CD4-positive, CD25-positive, alpha-beta regulatory T cell (primary cell): Measurements from ENCODE around the gene SDHD. TPM values are rescaled to one million over a fixed set of nuclear protein-coding genes. Genes with fewer than 3 reads are reported as not detected.

Experiments used
- ATAC-seq, 2 donors: fragments of 150-1000 bp; cut with Tn5 transposase; one replicate each; pipeline ENCODE4 v1.10.0; 2021; ENCODE audit warnings: low read depth in 2 of 2, moderate number of reproducible peaks in 2 of 2, moderate library complexity in 1 of 2
- DNase-seq, 3 donors: peaks; one replicate each; pipeline versions ENCODE4 v3.0.0 to v3.0.0-alpha.2; 2012 to 2022; ENCODE audit warnings: mixed read lengths in 1 of 3
- H3K27ac ChIP-seq: one replicate; pipeline ENCODE4 v1.7.0; 2013; ENCODE audit warnings: mild to moderate bottlenecking, low read length; ENCODE audit not compliant: insufficient read depth, poor library complexity, severe bottlenecking
- H3K27me3 ChIP-seq: one replicate; pipeline ENCODE4 v1.7.0; 2013; ENCODE audit warnings: low read length; ENCODE audit not compliant: control insufficient read depth, insufficient read depth
- H3K36me3 ChIP-seq: one replicate; pipeline ENCODE4 v1.7.0; 2013; ENCODE audit warnings: mild to moderate bottlenecking, low read length, moderate library complexity; ENCODE audit not compliant: control insufficient read depth, insufficient read depth
- H3K4me1 ChIP-seq: 2 replicates; pipeline ENCODE4 v1.7.0; 2013; ENCODE audit warnings: mild to moderate bottlenecking, low read length; ENCODE audit not compliant: insufficient read depth, control insufficient read depth, poor library complexity, severe bottlenecking
- H3K4me3 ChIP-seq: one replicate; pipeline ENCODE4 v1.7.0; 2013; ENCODE audit warnings: low read depth, mild to moderate bottlenecking, low read length, moderate library complexity
- H3K9me3 ChIP-seq, 2 experiments: 1 replicate in 1 of 2; 2 replicates in 1 of 2; pipeline ENCODE4 v1.7.0; 2013; ENCODE audit warnings: low read length in 2 of 2, mild to moderate bottlenecking in 1 of 2, moderate library complexity in 1 of 2; ENCODE audit not compliant: control insufficient read depth in 2 of 2
- H3K27ac Mint-ChIP-seq, 3 donors: one replicate each; pipeline ENCODE4 v1.8.0; 2020 to 2022; ENCODE audit warnings: mild to moderate bottlenecking in 3 of 3, mixed read lengths in 3 of 3, moderate library complexity in 2 of 3
- H3K27me3 Mint-ChIP-seq: one replicate; pipeline ENCODE4 v1.8.0; 2022; ENCODE audit warnings: mild to moderate bottlenecking, mixed read lengths
- H3K36me3 Mint-ChIP-seq: one replicate; pipeline ENCODE4 v1.8.0; 2020; ENCODE audit warnings: mixed read lengths
- H3K4me1 Mint-ChIP-seq, 4 donors: one replicate each; pipeline ENCODE4 v1.8.0; 2020 to 2022; ENCODE audit warnings: mixed read lengths in 4 of 4, mild to moderate bottlenecking in 1 of 4
- H3K4me3 Mint-ChIP-seq, 4 donors: one replicate each; pipeline ENCODE4 v1.8.0; 2020 to 2022; ENCODE audit warnings: mild to moderate bottlenecking in 4 of 4, mixed read lengths in 4 of 4, moderate library complexity in 3 of 4
- H3K9me3 Mint-ChIP-seq, 7 donors: one replicate each; pipeline ENCODE4 v1.8.0; 2020 to 2022; ENCODE audit warnings: mixed read lengths in 7 of 7, mild to moderate bottlenecking in 3 of 7, moderate library complexity in 2 of 7
- polyA plus RNA-seq, 4 donors: library from polyadenylated mRNA; unstranded; fragments of 300-500 nt; fragmentation: Illumina TruSeq; gene quantifications; one replicate each; pipeline ENCODE4 v1.2.3, GENCODE V29; 2021
- total RNA-seq: library from RNA; stranded (reverse); gene quantifications from one replicate; pipeline ENCODE4 v1.2.3, GENCODE V29; 2022

The SDHD gene
- total and polyA plus RNA-seq, 5 donors from 2014 or later, result 37.0 to 200 (median 180) TPM

- no peaks in the 10 kb centered on the region for H3K4me1 ChIP-seq
- Mint-ChIP-seq H3K36me3 (peaks cover 64% of the 10 kb centered on the region), H3K27me3 (no peaks in the 10 kb centered on the region), H3K9me3 (no peaks in the 10 kb centered on the region), H3K4me1 (peaks cover 10 to 24% (median 16%) of the 10 kb centered on the region in 4 donors), H3K4me3 (no peak overlapping the region), H3K27ac (no peak overlapping the region)
- peaks cover 49% of the 10 kb centered on the region for H3K36me3 ChIP-seq
- H3K9me3 ChIP-seq, result no peaks in the 10 kb centered on the region
- DNase-seq (no peak), ATAC-seq (no peak)
- H3K27ac ChIP-seq, result no peak overlapping the region
- H3K4me3 ChIP-seq, result no peak overlapping the region
- H3K27me3 ChIP-seq, result no peaks in the 10 kb centered on the region
These were observed 36.9 kb upstream of the SDHD start for GRCh38 chr11:112049777-112050176.

- peaks cover 10 to 24% (median 16%) of the 10 kb centered on the region in 4 donors for H3K4me1 Mint-ChIP-seq
- H3K27me3 Mint-ChIP-seq, result no peaks in the 10 kb centered on the region
- ATAC-seq (no peak), DNase-seq (no peak)
- H3K27ac Mint-ChIP-seq, result no peak overlapping the region
- Histone ChIP-seq H3K4me3 (no peak overlapping the region), H3K36me3 (peaks cover 42% of the 10 kb centered on the region), H3K4me1 (no peaks in the 10 kb centered on the region), H3K27ac (no peak overlapping the region), H3K27me3 (no peaks in the 10 kb centered on the region), H3K9me3 (no peaks in the 10 kb centered on the region)
- no peaks in the 10 kb centered on the region for H3K9me3 Mint-ChIP-seq
- no peak overlapping the region for H3K4me3 Mint-ChIP-seq
- H3K36me3 Mint-ChIP-seq, result peaks cover 59% of the 10 kb centered on the region
These were observed 36.0 kb upstream of the SDHD start for GRCh38 chr11:112050721-112051120.

GRCh38 chr11:112051768-112052167 is 34.9 kb upstream of the SDHD start:
- Histone ChIP-seq H3K4me3 (no peak overlapping the region), H3K27ac (no peak overlapping the region), H3K9me3 (no peaks in the 10 kb centered on the region), H3K27me3 (no peaks in the 10 kb centered on the region), H3K4me1 (no peaks in the 10 kb centered on the region), H3K36me3 (peaks cover 38% of the 10 kb centered on the region)
- no peak overlapping the region for H3K27ac Mint-ChIP-seq
- H3K4me1 Mint-ChIP-seq, result peaks cover 10 to 20% (median 16%) of the 10 kb centered on the region in 4 donors
- H3K36me3 Mint-ChIP-seq, result peaks cover 55% of the 10 kb centered on the region
- DNase-seq, result no peak
- no peak for ATAC-seq
- no peaks in the 10 kb centered on the region for H3K27me3 Mint-ChIP-seq
- H3K4me3 Mint-ChIP-seq, result no peak overlapping the region
- no peaks in the 10 kb centered on the region for H3K9me3 Mint-ChIP-seq

DNA sequence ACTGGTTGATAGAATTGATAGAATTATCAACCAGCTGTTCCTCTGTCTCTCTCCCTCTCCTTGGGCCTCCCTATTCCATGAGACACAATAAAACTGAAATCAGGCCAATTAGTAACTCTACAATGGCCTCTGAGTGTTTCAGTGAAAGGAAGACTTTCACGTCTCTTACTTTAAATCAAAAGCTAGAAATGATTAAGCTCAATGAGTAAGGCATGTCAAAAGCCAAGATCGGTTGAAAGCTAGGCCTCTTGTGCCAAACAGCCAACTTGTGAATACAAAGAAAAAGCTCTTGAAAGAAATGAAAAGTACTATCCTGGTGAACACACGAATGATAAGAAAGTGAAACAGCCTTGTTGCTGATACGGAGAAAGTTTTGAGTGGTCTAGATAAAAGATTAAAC is 29.5 kb upstream of the SDHD start:
- ATAC-seq (no peak), DNase-seq (peak in 1 of 3 donors; percentile 14)
- Mint-ChIP-seq H3K27ac (peak overlapping the region in 2 of 3 donors; percentile 47 to 69), H3K4me3 (no peak overlapping the region), H3K27me3 (no peaks in the 10 kb centered on the region), H3K4me1 (peaks cover 4 to 7% (median 5%) of the 10 kb centered on the region in 4 donors), H3K9me3 (no peaks in the 10 kb centered on the region), H3K36me3 (peaks cover 34% of the 10 kb centered on the region)
- Histone ChIP-seq H3K9me3 (no peaks in the 10 kb centered on the region), H3K27me3 (no peaks in the 10 kb centered on the region), H3K36me3 (peaks cover 35% of the 10 kb centered on the region), H3K4me1 (no peaks in the 10 kb centered on the region), H3K27ac (no peak overlapping the region), H3K4me3 (no peak overlapping the region)

GRCh38 chr11:112058103-112058502 is 28.6 kb upstream of the SDHD start:
- Histone ChIP-seq H3K4me3 (no peak overlapping the region), H3K27me3 (no peaks in the 10 kb centered on the region), H3K36me3 (peaks cover 35% of the 10 kb centered on the region), H3K4me1 (no peaks in the 10 kb centered on the region), H3K27ac (no peak overlapping the region), H3K9me3 (no peaks in the 10 kb centered on the region)
- no peak for DNase-seq
- no peak for ATAC-seq
- Mint-ChIP-seq H3K9me3 (no peaks in the 10 kb centered on the region), H3K4me3 (no peak overlapping the region), H3K27me3 (no peaks in the 10 kb centered on the region), H3K27ac (no peak overlapping the region), H3K36me3 (peaks cover 34% of the 10 kb centered on the region), H3K4me1 (peaks cover 4 to 7% (median 5%) of the 10 kb centered on the region in 4 donors)

DNA sequence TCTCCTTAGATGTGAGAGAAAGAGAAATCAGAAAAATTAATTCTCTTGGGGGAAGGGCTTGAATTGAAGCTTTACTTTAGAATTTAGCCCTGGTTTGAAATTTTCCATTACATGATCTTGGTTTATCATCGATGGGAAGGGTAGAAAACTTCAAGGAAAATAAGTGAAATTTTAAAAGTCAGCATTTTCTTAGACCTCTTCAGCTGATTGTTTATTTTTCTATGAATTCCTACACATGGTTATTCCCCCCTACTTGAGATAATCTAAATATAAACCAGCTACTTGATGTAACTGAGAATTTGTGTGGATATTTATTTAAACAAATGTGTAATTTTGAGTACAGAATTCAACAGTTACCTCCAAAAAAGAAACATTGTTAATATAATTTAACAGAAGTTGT is 23.8 kb upstream of the SDHD start:
- Histone ChIP-seq H3K27me3 (no peaks in the 10 kb centered on the region), H3K4me3 (no peak overlapping the region), H3K9me3 (no peaks in the 10 kb centered on the region), H3K36me3 (peaks cover 29% of the 10 kb centered on the region), H3K4me1 (no peaks in the 10 kb centered on the region), H3K27ac (no peak overlapping the region)
- Mint-ChIP-seq H3K27me3 (peaks cover 4% of the 10 kb centered on the region), H3K27ac (peak overlapping the region in 1 of 3 donors; percentile 26), H3K4me3 (no peak overlapping the region), H3K4me1 (peaks cover 0 to 2% (median 0%) of the 10 kb centered on the region in 4 donors), H3K9me3 (no peaks in the 10 kb centered on the region), H3K36me3 (peaks cover 18% of the 10 kb centered on the region)
- DNase-seq, result no peak
- ATAC-seq, result no peak

DNA sequence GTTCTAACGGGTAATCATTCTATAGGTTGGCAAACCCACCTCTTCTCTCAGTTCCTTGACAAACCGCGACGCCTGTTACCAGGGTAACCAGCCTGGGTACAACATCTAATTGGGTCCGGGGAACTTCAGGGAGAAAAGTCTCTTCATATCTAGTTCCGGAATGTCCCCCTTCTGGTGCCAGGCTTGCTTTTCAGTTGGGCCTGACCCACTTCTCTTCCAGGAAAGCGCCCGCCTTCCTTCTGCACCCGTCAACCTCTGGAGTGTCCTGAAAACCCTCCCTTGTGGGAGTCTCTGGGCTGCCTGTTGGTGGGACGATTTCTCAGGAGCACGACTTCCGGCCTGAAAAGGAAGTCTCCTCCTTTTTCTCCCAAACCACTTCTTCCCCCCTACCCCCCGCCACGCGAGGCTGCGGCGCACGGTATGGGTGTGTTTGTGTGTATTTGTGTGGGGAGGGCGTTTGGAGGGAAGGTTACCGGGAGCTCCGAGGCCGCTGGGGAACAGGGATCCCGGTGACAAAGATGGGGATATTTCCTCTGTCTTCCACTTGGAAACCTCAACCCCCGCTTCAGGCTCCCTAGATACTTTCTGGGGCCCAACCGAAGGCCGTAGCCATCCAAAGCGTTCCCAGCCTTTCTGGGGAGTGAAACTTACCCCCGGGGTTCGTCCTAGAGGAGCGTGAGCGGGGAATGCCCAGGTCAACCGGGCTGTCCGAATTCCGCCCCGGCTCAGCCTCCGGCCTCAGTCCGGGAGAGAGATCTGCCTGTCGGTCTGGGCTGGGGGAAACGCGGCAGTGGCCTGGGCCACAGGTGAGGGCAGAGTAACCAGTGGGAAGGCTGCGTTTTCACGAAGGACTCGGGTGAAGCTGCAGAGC is 12.5 kb upstream of the SDHD start, which contains the start of the genes NKAPD1 and PIH1D2:
TSS of gene NKAPD1 (plus strand) at position 359 of the 871 bp plus-strand sequence. CDS start 1,276 bp downstream, outside the sequence.
TSS of gene PIH1D2 (minus strand) at position 77 of the 871 bp plus-strand sequence. CDS start 843 bp downstream, outside the sequence.
- H3K4me3 ChIP-seq, result peak within 1 kb of the TSS; percentile 83
- peaks cover 35% of the 10 kb centered on the region for H3K27me3 Mint-ChIP-seq

More for the DNA sequence above, 12.5 kb upstream of the SDHD start, which contains the start of the genes NKAPD1 and PIH1D2:
- peaks cover 22% of the 10 kb centered on the region for H3K36me3 ChIP-seq
- Mint-ChIP-seq H3K9me3 (no peaks in the 10 kb centered on the region), H3K4me3 (peak within 1 kb of the TSS; percentile 89 to 95 (median 94)), H3K4me1 (peaks cover 21 to 34% (median 26%) of the 10 kb centered on the region in 4 donors), H3K27ac (peak within 1 kb of the TSS; percentile 91 to 94 (median 94)), H3K36me3 (peaks cover 10% of the 10 kb centered on the region)
- H3K4me1 ChIP-seq, result peaks cover 16% of the 10 kb centered on the region
- peak within 1 kb of the TSS; percentile 68 for H3K27ac ChIP-seq
- no peaks in the 10 kb centered on the region for H3K9me3 ChIP-seq
- ATAC-seq (peak; percentile 85 to 88), DNase-seq (peak; percentile 73 to 93 (median 87))
- H3K27me3 ChIP-seq, result peaks cover 6% of the 10 kb centered on the region
